Right renal cortex interstitium (tissue), 3 donors: ENCODE data around the gene HIVEP3. TPM values are rescaled to one million over a fixed set of nuclear protein-coding genes. Genes with fewer than 3 reads are reported as not detected.

Experiments used
- DNase-seq, 3 donors: peaks; one replicate each; pipeline ENCODE4 v3.0.0-alpha.2; 2013; ENCODE audit warnings: low read depth in 3 of 3, low spot score in 2 of 3
- polyA plus RNA-seq, 3 donors: library from polyadenylated mRNA; unstranded; fragments of 120-200 nt; gene quantifications; one replicate each; pipeline ENCODE4 v1.2.1, GENCODE V29; 2013; ENCODE audit not compliant: insufficient read length in 3 of 3

The HIVEP3 gene
- polyA plus RNA-seq, 3 donors = 3.6 to 4.9 (median 4.0) TPM

- no peak for DNase-seq
Observed at GRCh38 chr1:41466146-41466545, 452.6 kb downstream of the HIVEP3 start.

- no peak for DNase-seq
Observed at GRCh38 chr1:41465741-41466140, 453.0 kb downstream of the HIVEP3 start.

DNA sequence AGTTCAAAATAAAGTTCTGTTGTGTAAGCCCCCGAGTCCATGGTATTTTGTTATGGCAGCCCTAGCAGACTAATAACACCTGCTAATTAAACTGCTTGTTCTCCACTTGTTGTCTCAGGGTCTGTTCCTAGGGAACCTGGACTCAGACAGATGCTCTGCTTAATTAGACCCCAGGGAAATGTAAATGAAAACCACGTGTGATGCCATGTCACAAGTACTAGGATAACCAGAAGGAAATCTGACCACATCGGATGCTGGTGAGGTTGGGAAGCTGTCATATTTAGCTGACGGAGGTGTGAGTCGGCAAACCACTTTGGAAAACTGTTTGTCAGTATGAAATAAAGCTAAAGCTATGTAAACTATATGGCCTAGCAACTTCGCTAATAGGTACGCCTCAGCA lies 453.8 kb downstream of the HIVEP3 start:
- DNase-seq = no peak

DNA sequence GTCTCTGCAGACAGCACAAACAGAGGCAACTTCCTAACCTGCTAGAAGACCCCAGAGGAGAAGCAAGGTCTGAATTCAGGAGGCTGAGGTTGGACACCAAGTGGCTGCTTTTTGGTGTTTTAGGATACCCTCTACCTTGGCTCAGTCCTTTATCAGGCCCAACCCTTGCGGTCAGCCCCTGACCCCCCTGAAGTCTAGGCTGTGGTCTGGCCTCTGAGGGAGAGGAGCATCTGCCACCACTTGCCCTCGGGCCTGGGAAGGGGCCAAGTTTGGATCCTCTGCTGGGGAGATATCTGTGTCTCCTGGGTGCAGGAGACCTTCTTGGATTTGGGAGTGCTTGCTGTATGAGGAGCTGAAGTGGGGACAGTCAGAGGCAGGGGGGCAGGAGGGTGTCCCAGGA lies 455.2 kb downstream of the HIVEP3 start:
- DNase-seq = no peak

DNA sequence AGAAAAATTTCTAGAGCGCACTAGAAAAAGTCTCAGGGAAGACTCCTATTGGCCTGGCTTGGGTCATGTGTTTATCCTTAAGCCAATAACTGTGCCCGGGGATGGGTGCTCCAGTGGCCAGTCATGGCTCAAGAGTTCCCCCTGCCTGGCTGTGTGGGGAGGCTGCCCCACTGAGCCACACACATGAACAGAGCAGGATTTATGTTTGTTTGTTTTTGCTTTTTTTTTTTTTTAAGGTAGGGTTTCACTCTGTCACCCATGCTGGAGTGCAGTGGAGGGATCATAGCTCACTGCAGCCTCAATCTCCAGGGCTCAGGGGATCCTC lies 456.1 kb downstream of the HIVEP3 start:
- no peak for DNase-seq

- DNase-seq = no peak
Observed at GRCh38 chr1:41461790-41462679, 456.7 kb downstream of the HIVEP3 start.

DNA sequence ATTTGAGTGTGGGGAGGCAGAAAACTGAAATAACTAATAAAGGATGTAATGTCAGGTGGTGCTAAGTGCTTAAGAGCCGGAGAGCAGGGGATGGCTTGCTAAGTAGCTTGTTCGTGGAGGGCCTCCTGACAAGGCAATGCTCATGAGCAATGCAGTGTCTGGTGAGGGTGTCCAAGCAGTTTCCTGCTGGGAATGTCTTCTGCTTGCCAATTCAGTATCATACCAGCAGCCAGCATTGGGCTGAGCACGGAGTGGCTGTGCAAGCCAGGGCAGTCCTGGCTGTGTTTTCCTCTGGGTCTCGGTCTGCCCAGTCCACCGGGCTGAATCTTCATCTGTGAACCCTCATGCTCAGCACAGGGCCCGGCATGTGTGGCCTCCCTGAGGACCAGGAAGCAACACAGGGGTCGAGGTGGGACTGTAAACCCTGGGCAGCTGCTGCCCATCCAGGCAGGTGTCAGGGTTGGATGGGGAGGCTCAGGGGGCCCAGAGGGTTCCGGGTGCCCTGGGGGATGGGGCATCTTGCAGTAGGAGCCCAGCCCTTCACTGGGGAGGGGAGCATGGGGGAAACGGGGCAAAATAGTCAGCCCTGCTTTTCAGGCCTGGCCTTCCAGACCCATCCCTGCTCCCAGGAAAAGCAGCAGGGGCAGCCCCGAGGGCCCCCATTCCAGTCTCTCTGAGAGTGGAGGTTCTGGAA lies 461.7 kb downstream of the HIVEP3 start:
- DNase-seq = no peak

Other genes with a start within 250 kb of the HIVEP3 start
- not detected for gene GUCA2B, start 234.5 kb upstream of the HIVEP3 start, polyA plus RNA-seq
- not detected for gene GUCA2A, start 245.8 kb upstream of the HIVEP3 start, polyA plus RNA-seq